ENCODE results near the gene IRX5.

IRX5 gene

GRCh38 chr16:54930005-54930868 lies at the start of gene IRX5:
Gene IRX5, plus strand, starts transcription at chr16:54930865. Its CDS starts 334 bp downstream, at chr16:54931199.
- in situ Hi-C loops (cut with HindIII; ENCODE audit: low sequenced_read_pairs) = no loop called here

- in situ Hi-C loops (cut with HindIII; ENCODE audit: low sequenced_read_pairs) = no loop called here
Measured at GRCh38 chr16:54882556-54882955, 48.1 kb upstream of the IRX5 start.

- in situ Hi-C loops (cut with HindIII; ENCODE audit: low sequenced_read_pairs) = no loop called here
Measured at GRCh38 chr16:54883358-54883757, 47.3 kb upstream of the IRX5 start.

GRCh38 chr16:54886078-54886477 lies 44.6 kb upstream of the IRX5 start:
- in situ Hi-C loops (cut with HindIII; ENCODE audit: low sequenced_read_pairs) = no loop called here

GRCh38 chr16:54890381-54890780 lies 40.3 kb upstream of the IRX5 start:
- in situ Hi-C loops (cut with HindIII; ENCODE audit: low sequenced_read_pairs) = no loop called here

GRCh38 chr16:54891346-54891745 lies 39.3 kb upstream of the IRX5 start:
- in situ Hi-C loops (cut with HindIII; ENCODE audit: low sequenced_read_pairs) = no loop called here

GRCh38 chr16:54892981-54893380 lies 37.7 kb upstream of the IRX5 start:
- in situ Hi-C loops (cut with HindIII; ENCODE audit: low sequenced_read_pairs) = no loop called here

GRCh38 chr16:54897930-54898329 lies 32.7 kb upstream of the IRX5 start:
- in situ Hi-C loops (cut with HindIII; ENCODE audit: low sequenced_read_pairs) = no loop called here

- in situ Hi-C loops (cut with HindIII; ENCODE audit: low sequenced_read_pairs) = no loop called here
Measured at GRCh38 chr16:54901606-54902005, 29.1 kb upstream of the IRX5 start.

- in situ Hi-C loops (cut with HindIII; ENCODE audit: low sequenced_read_pairs) = no loop called here
Measured at GRCh38 chr16:54903047-54903446, 27.6 kb upstream of the IRX5 start.

- in situ Hi-C loops (cut with HindIII; ENCODE audit: low sequenced_read_pairs) = no loop called here
Measured at GRCh38 chr16:54911079-54911478, 19.6 kb upstream of the IRX5 start.

GRCh38 chr16:54912720-54913119 lies 17.9 kb upstream of the IRX5 start:
- in situ Hi-C loops (cut with HindIII; ENCODE audit: low sequenced_read_pairs) = no loop called here

GRCh38 chr16:54921206-54921824 lies 9.3 kb upstream of the IRX5 start:
- in situ Hi-C loops (cut with HindIII; ENCODE audit: low sequenced_read_pairs) = no loop called here

GRCh38 chr16:54923055-54923473 lies 7.6 kb upstream of the IRX5 start:
- in situ Hi-C loops (cut with HindIII; ENCODE audit: low sequenced_read_pairs) = no loop called here

- in situ Hi-C loops (cut with HindIII; ENCODE audit: low sequenced_read_pairs) = no loop called here
Measured at GRCh38 chr16:54923988-54924387, 6.7 kb upstream of the IRX5 start.

- in situ Hi-C loops (cut with HindIII; ENCODE audit: low sequenced_read_pairs) = no loop called here
Measured at GRCh38 chr16:54926166-54926838, 4.4 kb upstream of the IRX5 start.

- in situ Hi-C loops (cut with HindIII; ENCODE audit: low sequenced_read_pairs) = no loop called here
Measured at GRCh38 chr16:54927125-54928015, 3.3 kb upstream of the IRX5 start.

GRCh38 chr16:54928016-54928356 lies 2.7 kb upstream of the IRX5 start:
- in situ Hi-C loops (cut with HindIII; ENCODE audit: low sequenced_read_pairs) = no loop called here

- in situ Hi-C loops (cut with HindIII; ENCODE audit: low sequenced_read_pairs) = no loop called here
Measured at GRCh38 chr16:54928411-54929089, 2.1 kb upstream of the IRX5 start.

Measured in DLD1 (cell line).